HG03342 (cell line): ENCODE data around the gene COL27A1.

Experiments used
- ATAC-seq: cut with Tn5 transposase; IDR thresholded peaks from one replicate; pipeline ENCODE4 v1.9.1; 2021; ENCODE audit warnings: mild to moderate bottlenecking, moderate library complexity; ENCODE audit not compliant: unreplicated experiment

The COL27A1 gene

DNA sequence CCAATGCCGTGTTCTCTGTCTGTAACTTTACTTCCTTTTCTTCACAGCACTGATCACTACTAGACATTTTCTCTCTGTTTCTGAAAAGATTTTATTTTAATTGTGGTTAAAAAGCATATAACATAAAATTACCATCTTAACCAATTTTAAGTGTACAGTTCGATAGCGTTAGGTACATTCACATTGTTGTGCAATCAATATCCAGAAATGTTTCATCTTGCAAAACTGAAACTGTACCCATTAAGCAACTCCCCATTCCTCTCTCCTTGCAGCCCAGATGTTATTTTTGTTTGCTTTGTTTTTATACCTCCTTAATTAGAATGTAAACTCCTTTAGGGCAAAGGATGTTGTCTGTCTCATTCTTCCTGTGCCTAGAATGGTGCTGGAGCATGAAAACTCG lies 47.5 kb downstream of the COL27A1 start:
- ATAC-seq, result no peak

DNA sequence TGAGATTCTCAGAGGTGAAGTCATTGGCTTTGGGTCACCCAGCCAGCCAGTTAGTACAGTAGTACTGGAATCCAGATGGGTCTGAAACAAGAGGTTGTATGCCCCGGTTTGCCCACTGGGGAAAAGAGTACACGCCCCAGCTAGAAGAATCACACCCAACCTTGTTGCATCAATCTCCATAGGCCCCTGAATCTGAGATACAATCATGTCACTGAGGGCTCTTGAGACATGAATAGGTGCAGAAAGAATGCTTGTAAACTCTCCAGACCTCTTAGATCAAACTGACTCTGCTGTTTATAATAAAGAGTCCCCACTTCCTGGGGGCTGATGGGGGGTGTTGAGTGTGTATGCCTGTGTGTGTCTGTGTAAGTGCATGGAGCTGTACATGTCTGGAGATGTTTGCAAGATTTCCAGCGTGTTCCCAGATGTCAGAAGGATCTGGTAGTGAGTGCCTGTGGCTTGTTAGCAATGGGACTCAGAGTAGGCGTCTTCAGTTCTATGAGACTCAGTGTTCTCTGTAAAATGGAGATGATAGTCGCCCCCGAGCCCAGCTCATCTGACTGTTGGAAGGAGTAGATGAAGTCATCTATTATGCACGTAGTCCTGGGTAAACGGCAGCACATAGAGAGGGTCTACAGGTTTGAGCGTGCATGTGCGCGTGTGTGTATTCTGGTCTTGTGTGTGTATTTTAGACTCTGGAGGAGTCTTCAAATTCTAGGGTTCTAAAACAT lies 48.2 kb downstream of the COL27A1 start:
- ATAC-seq, result no peak

DNA sequence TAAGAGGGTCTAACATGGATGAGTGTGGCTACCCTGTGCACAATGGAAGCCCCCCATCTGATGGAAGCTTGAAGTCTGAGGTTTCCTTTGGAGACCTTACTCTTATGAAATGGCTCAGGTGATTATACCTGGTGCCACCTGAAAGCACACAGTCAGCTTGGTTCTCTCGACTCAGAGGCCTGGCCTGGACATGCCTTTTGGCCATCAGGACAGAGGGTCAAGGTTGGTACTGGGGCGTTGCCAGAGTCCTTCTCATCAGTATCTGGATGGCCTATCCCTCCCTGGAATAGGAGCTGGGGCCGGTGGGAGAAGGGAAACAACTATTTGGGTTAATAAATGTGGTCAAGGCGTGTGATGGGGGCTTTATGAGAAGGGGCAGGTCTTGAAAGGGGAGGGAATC lies 48.9 kb downstream of the COL27A1 start:
- ATAC-seq, result no peak

DNA sequence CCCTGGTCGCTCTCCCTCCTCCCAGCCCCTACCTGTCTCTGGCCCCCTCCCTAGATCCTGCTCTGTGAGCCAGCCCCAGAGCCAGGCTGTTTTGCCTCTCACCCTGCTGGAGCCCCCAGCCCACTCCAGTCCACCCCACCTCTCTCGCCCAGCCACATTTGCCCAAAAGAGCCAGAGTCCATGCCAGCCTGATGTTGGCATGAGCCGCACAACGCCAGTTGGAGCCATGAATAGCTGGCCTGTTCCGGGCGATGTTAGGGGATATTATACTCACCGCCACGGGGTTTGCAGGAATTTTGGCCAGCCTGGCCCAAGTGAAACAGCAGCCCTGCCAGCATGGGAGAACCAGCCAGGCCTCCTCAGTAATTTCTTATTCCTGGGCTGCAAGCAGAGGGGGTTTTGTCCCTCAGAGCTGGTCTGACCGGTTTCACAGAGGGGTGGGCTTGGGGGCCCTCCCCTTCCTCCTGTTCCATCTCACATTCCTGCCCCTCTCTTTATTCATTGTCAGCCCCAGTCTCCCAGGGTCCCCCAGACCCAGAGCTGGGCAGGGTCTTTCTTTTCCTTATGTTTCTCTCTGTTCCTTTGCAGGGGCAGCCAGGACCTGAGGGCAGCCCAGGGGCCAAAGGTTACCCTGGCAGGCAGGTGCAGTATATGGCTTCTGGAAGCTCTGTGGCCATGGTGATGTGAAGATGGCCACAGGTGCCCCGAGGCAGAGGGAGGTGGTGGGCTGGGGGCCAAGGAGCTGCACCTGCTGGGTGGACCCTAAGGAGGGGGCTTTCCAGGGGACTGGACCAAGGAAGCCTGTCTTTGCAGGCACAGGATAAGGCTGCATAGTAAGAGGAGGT lies 50.1 kb downstream of the COL27A1 start:
- no peak for ATAC-seq

DNA sequence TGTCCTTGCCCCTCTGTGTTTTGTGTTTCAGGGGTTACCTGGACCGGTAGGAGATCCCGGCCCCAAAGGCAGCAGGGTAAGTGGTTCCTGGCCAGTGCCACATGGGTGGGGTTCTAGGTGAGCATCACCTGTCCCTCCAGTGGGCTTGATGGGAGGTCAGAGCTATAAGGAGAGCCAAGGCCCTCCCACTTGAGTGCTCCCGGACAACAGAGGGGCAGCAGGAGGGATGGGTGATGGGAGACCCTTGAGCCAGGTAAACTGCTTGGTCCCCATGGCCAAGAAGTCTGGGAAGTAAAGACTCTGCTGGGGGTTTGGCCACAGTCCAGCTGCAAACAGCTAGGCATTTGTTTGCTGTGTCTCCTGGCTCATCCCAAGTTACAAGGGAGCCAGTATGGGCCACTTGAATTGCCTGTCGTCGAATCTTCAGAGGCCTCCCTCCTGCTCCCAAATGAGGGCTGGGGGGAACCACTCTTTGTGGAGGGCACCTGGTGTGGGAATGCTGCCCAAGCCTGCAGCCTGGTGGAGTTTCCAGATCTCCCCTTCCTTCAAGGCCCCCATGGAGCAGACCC lies 51.0 kb downstream of the COL27A1 start:
- no peak for ATAC-seq

DNA sequence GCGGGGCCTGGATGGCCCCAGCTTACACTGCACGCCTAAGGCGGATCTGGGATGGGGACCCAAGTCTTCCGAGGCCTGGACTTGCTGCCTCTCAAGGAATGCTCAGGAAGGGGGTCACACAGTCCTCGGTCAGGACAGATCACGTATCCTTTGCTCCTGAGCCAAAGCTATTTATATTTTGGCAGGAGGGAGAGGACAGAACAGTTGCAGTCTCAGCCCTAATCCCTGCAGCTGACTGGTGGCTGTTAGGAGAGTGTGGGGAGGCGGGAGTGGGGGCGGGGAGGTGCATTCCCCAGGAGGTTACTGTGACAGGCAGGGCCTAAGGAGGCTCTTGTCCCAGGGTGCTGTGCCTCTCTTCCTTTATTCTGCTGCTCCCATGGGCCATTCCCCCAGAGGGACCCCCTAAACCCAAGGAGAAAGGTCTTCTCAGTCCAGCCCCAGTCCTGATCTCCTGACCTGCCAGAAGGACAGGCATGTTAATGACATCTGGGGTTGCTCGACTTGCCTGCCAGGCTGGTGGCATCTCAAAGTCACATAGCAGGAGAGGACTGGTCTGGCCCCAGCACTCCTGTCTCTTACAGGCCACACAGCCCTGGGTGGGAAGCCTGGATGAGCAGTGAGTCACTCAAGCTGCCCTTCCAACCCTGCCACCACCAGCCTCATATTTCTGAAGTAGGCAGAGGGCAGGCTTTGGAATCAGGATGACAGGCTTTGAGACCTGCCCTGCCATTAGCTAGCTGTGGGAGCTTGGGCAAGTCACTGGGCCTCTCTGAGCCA lies 51.9 kb downstream of the COL27A1 start:
- no peak for ATAC-seq

DNA sequence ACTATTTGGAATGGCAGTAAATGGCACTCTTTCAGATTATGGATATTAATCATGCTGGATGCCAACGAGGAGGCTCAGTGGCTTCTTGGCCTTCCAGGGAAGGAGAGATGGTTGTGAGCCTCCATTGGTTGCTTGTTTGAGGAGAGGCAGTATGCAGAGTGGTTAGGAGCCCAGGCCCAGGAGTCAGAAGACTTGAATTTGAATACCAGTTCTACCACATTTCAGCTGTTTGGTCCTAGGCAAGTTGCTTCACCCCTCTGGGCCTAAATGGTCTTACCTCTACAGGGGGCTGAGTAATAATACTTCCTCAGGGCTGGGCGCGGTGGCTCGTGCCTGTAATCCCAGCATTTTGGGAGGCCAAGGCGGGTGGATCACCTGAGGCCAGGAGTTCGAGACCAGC lies 52.5 kb downstream of the COL27A1 start:
- no peak for ATAC-seq

DNA sequence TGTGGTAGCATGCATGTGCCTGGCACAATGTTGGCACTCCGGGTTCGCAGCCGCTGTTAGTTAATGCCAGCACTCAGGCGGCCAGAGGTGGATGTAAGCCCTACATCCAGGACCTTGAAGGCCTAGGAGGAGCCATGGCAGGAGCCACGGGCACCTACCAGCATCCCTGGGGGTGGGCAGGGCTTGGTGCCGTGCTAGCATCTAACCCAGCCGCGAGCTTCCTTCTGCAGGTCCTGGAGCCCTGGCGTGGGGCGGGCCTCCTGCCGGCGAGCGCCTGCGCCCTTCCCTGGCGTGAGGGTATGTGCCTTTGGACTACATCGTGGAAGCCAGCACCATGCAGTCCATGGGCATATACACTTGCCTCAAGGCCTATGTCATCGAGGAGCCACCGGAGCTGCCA lies 53.8 kb downstream of the COL27A1 start:
- no peak for ATAC-seq

DNA sequence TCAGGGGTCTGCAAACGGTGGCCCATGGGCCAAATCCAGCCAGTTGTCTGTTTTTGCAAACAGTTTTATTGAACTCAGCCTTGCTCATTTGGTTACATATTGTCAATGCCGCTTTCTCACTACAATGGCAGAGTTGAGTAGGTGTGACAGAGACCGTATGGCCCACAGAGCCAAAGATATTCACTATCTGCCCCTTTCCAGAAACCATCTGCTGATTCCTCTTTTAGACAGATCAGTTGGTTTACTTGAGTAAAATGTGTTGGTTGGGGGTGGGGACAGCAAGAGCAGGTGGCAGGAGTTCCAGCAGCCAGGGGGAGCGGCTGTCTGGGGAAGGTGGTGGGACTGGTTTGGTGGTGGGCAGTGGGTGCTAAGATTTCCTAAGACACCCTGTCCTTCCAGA lies 54.8 kb downstream of the COL27A1 start:
- no peak for ATAC-seq

DNA sequence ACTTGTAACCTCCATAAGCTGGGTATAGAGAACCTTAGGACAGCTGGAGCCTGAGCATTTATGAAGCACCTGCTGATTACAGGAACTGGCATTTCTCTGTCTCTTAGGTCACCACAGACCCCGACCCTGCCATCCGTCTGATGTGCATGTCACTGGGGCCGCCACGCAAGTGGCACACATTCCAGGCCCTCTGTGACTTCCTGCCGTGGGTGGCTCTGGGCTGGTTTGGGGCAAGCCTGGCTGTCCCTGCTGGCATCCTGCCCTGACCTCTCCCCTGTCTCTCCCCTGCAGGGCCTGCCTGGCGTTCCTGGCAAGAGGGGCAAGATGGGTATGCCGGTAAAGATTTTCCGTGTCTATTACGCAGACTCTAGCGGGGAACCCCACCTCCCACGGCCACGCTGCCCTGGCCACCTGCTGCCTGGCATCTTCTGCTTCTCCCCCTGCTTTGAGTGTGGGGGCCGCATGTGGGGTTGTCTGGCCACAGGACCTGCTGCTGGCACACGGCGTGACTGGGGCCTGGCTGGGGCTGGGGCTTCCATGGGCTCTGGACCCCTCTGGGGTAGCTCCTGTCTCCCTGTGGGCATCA lies 55.4 kb downstream of the COL27A1 start:
- no peak for ATAC-seq

DNA sequence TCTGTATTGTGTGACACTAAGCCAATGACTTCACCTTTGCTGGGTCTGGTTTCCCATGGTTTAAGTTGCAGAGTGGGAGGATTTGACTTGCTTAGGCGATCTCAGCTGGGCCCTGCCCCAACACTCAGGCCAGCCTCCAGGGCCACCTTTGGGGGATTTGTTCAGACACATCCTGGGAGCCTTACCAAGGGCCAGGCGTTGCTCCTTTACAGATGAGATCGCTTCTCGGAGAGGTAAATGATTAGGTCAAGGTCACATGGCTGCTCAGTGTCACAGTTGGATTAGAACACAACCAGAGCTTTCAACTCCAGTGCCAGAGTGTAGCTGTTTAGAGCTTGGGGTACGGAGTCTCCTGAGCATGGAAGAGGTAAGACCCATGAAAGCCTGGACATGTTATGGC lies 57.5 kb downstream of the COL27A1 start:
- no peak for ATAC-seq

DNA sequence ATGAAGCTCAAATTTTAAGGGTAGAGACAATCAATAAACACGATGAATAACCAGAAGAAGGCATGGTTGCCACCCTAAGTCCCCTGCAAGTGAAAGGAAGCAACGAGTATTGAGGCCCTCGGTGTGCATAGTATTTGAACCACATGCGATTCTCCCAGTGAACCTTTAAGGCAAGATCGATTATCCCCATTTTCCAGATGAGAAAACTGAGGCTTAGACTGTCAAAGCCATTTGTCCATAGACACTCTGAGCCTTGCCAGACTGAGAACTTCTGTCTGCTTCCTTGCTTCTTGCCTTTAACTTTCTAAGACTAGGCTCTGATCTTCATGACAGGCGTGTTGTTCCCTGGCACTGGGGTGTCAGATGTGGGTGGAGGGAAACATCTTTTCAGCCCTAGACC lies 58.2 kb downstream of the COL27A1 start:
- no peak for ATAC-seq

DNA sequence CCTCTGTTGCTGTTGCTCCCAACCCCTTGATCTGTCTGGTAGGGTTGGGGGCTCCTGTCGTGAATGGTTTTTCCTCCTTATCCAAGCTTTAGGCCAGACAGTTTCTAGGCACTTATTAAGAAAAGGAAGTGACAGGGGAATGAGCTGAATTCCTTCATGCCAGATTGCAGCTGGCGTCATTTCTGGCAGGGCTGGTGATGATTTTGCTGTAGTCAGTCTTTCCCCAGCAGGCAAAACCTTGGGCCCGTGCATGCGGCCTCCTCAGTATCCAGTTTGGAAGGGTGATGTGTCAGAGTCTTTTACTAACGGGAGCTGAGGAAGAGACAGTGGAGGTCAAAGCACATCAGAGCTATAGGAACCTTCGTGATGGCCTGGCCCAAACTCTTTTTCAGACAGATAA lies 58.8 kb downstream of the COL27A1 start:
- ATAC-seq, result no peak

DNA sequence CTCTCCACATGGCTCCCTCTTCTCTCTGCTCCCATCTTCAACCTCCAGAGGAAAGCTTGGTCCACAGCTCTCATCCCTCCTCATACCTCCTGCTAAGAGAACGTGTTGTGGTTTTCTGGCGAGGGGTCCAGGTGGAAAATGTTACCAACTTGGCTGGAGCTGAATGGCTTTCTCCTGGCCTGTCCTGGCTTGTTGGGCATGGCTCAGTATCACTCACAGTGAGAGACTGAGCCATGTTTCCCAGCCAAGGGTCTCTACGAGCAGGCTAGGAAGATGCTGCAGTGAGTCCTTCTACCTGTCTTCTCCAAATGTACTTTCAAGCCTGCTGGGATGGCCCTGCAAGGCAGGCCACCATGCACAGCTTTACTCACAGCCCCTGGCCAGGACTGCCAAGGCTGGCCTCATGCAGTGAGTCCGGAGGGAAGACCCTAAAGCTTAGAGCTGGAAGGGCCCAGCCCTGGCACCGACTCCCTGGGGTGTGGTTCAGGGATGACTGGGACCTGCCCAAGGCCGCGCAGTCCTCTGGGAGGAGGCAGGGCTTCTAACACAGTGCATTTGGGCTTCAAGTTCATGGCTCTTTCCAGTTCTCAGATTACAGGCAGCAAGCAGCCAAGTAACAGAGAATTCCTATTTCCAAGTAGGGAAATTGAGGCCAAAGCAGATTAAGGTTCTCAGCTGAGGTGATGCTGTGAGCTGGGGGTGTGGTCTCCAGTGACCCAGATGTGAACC lies 59.5 kb downstream of the COL27A1 start:
- no peak for ATAC-seq

DNA sequence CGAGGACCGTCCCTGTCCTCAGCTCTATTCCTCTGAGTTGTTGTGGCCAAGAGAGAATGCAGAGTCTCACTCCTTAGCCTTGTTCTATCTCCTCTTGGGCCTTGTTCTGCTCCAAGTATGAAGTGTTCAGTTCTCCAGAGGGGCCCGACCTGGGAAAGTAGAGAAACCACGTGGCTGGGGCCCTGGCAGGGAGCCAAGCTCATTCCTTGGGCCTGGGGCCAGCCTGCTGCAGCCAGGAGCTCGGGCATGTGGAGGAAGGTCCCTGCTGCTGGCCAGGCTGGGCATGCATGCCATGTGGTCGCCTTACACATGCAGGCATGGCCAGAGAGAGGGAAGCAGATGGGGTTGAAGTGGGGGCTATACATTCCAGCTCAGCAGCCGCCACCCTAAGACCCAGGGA lies 60.7 kb downstream of the COL27A1 start:
- ATAC-seq, result no peak

DNA sequence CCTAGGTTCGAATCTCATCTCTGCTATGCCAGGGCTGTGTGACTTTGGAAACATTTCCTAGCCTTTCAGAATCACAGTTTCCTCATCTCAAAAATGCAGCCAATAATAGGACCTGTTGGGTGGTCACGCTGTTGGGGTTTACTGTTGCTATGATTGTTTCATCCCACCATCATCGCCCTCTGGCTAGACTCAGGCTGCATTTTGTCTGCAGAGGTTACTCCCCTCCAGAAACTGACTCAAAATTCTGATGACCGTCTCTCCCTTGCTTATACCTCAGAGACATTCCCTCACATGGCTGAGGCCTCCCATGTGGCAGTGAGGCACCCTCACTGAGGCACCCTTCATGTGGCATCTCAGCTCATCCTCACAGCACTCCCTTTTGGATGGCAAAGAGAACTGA lies 61.6 kb downstream of the COL27A1 start:
- no peak for ATAC-seq

DNA sequence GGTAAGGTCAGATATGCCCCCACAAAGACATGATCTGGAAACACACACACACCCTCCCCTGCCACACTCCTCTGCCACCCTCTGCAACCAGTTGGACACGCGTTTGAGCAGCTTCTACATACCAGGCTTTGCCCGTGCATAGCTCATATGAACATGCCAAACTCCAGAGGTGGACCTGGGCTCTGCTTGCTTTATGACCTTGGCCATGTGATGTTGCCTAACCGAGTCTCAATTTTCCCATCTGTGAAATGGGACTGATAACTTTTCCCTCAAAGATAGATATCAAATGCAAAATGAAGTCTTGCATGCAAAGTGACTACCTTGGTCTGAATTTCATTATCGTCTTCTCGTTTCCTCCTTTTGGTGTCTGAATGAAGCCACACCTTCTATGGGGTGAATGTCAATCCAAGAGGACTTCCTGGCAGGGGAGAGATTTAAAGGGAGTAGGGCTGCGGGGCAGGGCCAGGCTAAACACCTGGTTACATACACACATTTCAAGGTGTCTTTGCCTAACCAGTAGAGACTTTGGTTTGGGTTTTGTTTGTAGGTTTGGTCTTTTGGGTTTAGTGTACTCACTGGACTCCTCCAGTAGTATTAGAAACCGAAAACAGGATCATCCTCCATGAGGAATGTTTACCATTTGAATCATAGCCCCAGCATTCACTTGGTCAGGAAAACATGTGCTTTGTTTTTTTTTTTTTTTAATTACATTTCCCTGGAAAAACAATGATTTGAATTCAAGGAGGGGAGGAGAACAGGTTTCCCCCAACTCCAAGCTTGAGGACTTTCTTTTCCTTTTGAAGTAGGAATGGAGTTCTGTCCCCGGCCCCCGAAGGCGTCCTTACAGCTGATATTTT lies 63.2 kb downstream of the COL27A1 start:
- no peak for ATAC-seq

DNA sequence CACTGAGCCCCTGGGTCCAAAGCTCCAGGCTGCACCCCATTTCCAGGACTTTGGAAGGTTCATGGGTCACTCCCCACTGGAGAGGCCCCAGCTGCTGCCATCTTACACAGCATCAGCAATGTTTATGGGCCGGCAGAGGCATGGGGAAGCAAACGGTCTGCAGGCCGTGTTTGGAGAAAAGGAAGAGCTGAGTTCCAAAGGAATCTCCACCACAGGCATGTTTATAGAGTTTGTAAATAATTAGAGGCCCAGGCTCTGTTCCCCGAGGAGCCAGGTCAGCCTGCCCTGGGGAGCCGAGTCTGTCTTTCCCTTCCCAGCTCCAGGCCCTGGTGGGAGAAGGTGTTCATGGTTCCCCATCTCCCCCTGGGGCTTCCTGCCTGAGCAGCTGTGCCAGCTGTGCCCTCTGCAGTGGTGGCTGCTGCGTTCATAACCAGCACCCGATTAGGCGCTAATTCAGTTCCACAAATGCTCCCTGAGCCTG lies 64.8 kb downstream of the COL27A1 start:
- no peak for ATAC-seq
